22Rv1 (cell line): ENCODE measurements around the gene ELMO3.

ENCODE experiments used
- ZFX ChIP-seq: fragments of 450-650 bp; IDR thresholded peaks from 2 replicates; pipeline ENCODE4 v1.6.1; 2017; ENCODE audit warnings: antibody characterized with exemption, borderline replicate concordance
- TF ChIP-seq, protein P1 (sequence below): fragments of 450-650 bp; IDR thresholded peaks from 2 replicates; pipeline ENCODE4 v1.5.1; 2017; ENCODE audit warnings: mild to moderate bottlenecking

DNA sequence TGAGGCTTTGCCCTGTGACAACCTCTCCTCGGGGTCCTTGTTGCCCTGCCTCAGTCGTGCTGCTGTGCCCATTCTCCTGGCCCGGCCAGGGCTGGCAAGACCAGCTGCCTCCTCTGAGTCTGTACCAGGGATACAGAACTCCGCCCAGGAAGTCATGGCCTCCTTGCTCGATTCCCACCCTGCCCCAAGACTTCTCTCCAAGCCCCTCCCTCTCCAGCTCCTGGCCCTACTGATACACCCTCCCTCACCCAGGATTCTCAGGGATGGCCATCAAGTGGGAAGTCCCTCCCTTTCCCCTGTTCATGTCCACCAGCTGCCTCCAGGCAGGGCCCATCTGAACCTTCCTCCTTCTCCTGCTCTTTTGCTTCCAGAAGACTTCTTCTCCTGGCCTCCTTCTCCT lies 16.8 kb downstream of the ELMO3 start:
- TF ChIP-seq, protein P1, sequence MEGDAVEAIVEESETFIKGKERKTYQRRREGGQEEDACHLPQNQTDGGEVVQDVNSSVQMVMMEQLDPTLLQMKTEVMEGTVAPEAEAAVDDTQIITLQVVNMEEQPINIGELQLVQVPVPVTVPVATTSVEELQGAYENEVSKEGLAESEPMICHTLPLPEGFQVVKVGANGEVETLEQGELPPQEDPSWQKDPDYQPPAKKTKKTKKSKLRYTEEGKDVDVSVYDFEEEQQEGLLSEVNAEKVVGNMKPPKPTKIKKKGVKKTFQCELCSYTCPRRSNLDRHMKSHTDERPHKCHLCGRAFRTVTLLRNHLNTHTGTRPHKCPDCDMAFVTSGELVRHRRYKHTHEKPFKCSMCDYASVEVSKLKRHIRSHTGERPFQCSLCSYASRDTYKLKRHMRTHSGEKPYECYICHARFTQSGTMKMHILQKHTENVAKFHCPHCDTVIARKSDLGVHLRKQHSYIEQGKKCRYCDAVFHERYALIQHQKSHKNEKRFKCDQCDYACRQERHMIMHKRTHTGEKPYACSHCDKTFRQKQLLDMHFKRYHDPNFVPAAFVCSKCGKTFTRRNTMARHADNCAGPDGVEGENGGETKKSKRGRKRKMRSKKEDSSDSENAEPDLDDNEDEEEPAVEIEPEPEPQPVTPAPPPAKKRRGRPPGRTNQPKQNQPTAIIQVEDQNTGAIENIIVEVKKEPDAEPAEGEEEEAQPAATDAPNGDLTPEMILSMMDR = no peak
- TF ChIP-seq ZFX = no peak
